K562 (cell line): ENCODE results near the gene GDF15. TPM values are rescaled to one million over a fixed set of nuclear protein-coding genes. Genes with fewer than 3 reads are reported as not detected.

Source experiments
- BRF2 ChIP-seq: IDR thresholded peaks from 3 replicates; pipeline ENCODE4 v1.6.1; 2011; ENCODE audit warnings: borderline replicate concordance, mild to moderate bottlenecking; ENCODE audit not compliant: insufficient read length, insufficient read depth
- CBFB ChIP-seq: sonication (generic); formaldehyde crosslinking; IDR thresholded peaks from 2 replicates; pipeline ENCODE4 v1.4.0; 2020; ENCODE audit warnings: mild to moderate bottlenecking, missing genetic modification reagents
- CBX1 ChIP-seq: sonication (generic); IDR thresholded peaks from 2 replicates; pipeline ENCODE4 v1.6.1; 2016; ENCODE audit warnings: antibody characterized with exemption, low read depth, mild to moderate bottlenecking
- CBX3 ChIP-seq, 2 experiments: IDR thresholded peaks; 1 replicate in 1 of 2; 2 replicates in 1 of 2; pipeline ENCODE4 v1.6.1; 2012; ENCODE audit warnings: inconsistent platforms in 2 of 2, low read length in 2 of 2, borderline replicate concordance in 1 of 2, control low read depth in 1 of 2
- DLX4 ChIP-seq: fragments of 250-450 bp; sonication (Bioruptor Pico); IDR thresholded peaks from 2 replicates; pipeline ENCODE4 v1.6.1; 2021; ENCODE audit warnings: mild to moderate bottlenecking
- HNRNPL ChIP-seq: fragments of 200-400 bp; formaldehyde crosslinking; IDR thresholded peaks from 2 replicates; pipeline ENCODE4 v1.6.1; 2017; ENCODE audit warnings: low read depth, mild to moderate bottlenecking, low read length
- ILF3 ChIP-seq: fragments of 450-650 bp; IDR thresholded peaks from 2 replicates; pipeline ENCODE4 v1.6.1; 2018; ENCODE audit warnings: antibody characterized with exemption, mild to moderate bottlenecking, moderate library complexity, borderline replicate concordance
- KDM1A ChIP-seq, 2 experiments: fragments of 450-650 bp; IDR thresholded peaks; 2 replicates each; pipeline ENCODE4 v1.6.1; 2016; ENCODE audit warnings: mild to moderate bottlenecking in 2 of 2
- NR3C1 ChIP-seq: sonication (generic); formaldehyde crosslinking; IDR thresholded peaks from 2 replicates; pipeline ENCODE4 v1.8.1; 2022; ENCODE audit warnings: missing genetic modification reagents
- NR4A1 ChIP-seq, 2 experiments: fragments of 250-450 bp in 1 of 2; fragments of 450-650 bp in 1 of 2; sonication (Bioruptor Pico) in 1 of 2; IDR thresholded peaks; 2 replicates each; pipeline versions ENCODE4 v1.4.0 to v1.6.1; 2016 to 2020; ENCODE audit warnings: mild to moderate bottlenecking in 2 of 2, missing compliant biosample characterization in 1 of 2, missing genetic modification characterization in 1 of 2, moderate library complexity in 1 of 2
- SP2 ChIP-seq: IDR thresholded peaks from 2 replicates; pipeline ENCODE4 v1.6.1; 2011; ENCODE audit warnings: mild to moderate bottlenecking, low read depth, low read length, moderate library complexity; ENCODE audit not compliant: poor library complexity, severe bottlenecking; ENCODE audit errors: extremely low read depth
- TAF1 ChIP-seq: IDR thresholded peaks from 2 replicates; pipeline ENCODE4 v1.6.1; 2011; ENCODE audit warnings: mild to moderate bottlenecking, low read length, moderate library complexity; ENCODE audit not compliant: insufficient read depth, control insufficient read depth, severe bottlenecking; ENCODE audit errors: extremely low read depth
- ZBTB7A ChIP-seq: IDR thresholded peaks from 2 replicates; pipeline ENCODE4 v1.6.1; 2011; ENCODE audit warnings: low read depth, mild to moderate bottlenecking, low read length, moderate library complexity, borderline replicate concordance; ENCODE audit not compliant: control insufficient read depth
- polyA plus RNA-seq, 8 experiments: library from polyadenylated mRNA; depleted of rRNA in 4 of 8; stranded (reverse) in 5 of 8; unstranded in 3 of 8; fragments of >200 nt; fragmentation: Nextera tagmentation in 2 of 8; fragmentation: Illumina TruSeq in 1 of 8; extraction: Ambion mirVana in 2 of 8; extraction: Trizol in 1 of 8; gene quantifications; 2 replicates each; pipeline versions ENCODE4 v1.2.1 to v1.2.3, GENCODE V29; 2011 to 2014; ENCODE audit warnings: inconsistent platforms in 1 of 8, missing spikeins in 1 of 8
- total RNA-seq, 7 experiments: library from RNA; depleted of rRNA in 6 of 7; stranded (reverse); fragments of >200 nt in 6 of 7; fragmentation: Illumina TruSeq in 2 of 7; extraction: Trizol in 2 of 7; gene quantifications; 2 replicates each; pipeline versions ENCODE4 v1.2.1 to v1.2.3, GENCODE V29; 2011 to 2021; ENCODE audit warnings: low replicate concordance in 1 of 7

The GDF15 gene
- total and polyA plus RNA-seq, 9 of the 15 experiments (the other 6 are each of a cell fraction or from before 2014, with no cell fraction given), result 2.3 to 82.4 (median 12.5) TPM

GRCh38 chr19:18419699-18420460 lies 33.9 kb downstream of the GDF15 start (continued):
- TF ChIP-seq NR4A1 (CRISPR knock-in tag; IDR thresholded peaks at IDR 0.05) (no peak), NR4A1 (tag; IDR thresholded peaks at IDR 0.05) (no peak), CBFB (CRISPR knock-in tag) (no peak), ILF3 (no peak), KDM1A (IDR thresholded peaks at IDR 0.05) (no peak), NR3C1 (CRISPR knock-in tag) (no peak), HNRNPL (no peak), CBX1 (no peak), ZBTB7A (peak; percentile 76), SP2 (no peak), DLX4 (CRISPR knock-in tag) (no peak), CBX3 (IDR thresholded peaks at IDR 0.05; ENCODE audit: borderline replicate concordance in 1 of 2, low read length in 2 of 2) (no peak), TAF1 (peak; percentile 30), BRF2 (no peak)
